Measurements from ENCODE around the gene CLBA1. TPM values are rescaled to one million over a fixed set of nuclear protein-coding genes. Genes with fewer than 3 reads are reported as not detected.

CLBA1 gene
- total and polyA plus RNA-seq, 9 of the 15 experiments (the other 6 are each of a cell fraction or from before 2014, with no cell fraction given): 0.04 to 3.9 (median 2.6) TPM

GRCh38 chr14:104970231-104971068 is 15.1 kb upstream of the CLBA1 start:
- POLR2A ChIA-PET: interaction anchor here (0.6 to 1.8 kb wide), 4 partner anchors 36 to 116 kb away, joined by 3 to 7 read pairs (median 4); no protein-coding TSS in a partner anchor
- Histone ChIP-seq H3K4me2 (ENCODE audit: insufficient read depth, low read length) (no peak overlapping the region; the same call in 1 of the 2 replicates), H3K9me3 (replicated peaks; ENCODE audit: control insufficient read depth, insufficient read depth, low read depth, low read length) (no peaks in the 10 kb centered on the region), H3K79me2 (ENCODE audit: control insufficient read depth, insufficient read depth, low read length) (no peaks in the 10 kb centered on the region), H3K27me3 (ENCODE audit: control insufficient read depth in 2 of 2, insufficient read depth in 2 of 2, low read length in 2 of 2) (peaks cover 0 to 27% of the 10 kb centered on the region in 2 experiments; a peak in 1 of 5 replicates), H3K36me3 (ENCODE audit: control insufficient read depth, insufficient read depth, low read length) (no peaks in the 10 kb centered on the region), H3K9me1 (ENCODE audit: control insufficient read depth, insufficient read depth, low read length) (no peaks in the 10 kb centered on the region), H4K20me1 (replicated peaks; ENCODE audit: control insufficient read depth, insufficient read depth, low read length) (peaks cover 8% of the 10 kb centered on the region; the same call in 1 of the 2 replicates), H3K4me1 (replicated peaks in 1 of 2; ENCODE audit: control insufficient read depth in 2 of 2, insufficient read depth in 2 of 2, low read length in 2 of 2) (peaks cover 0 to 66% of the 10 kb centered on the region in 2 experiments; a peak in 3 of 5 replicates), H3K4me3 (no peak overlapping the region), H3K27ac (ENCODE audit: extremely low read depth, low read depth, low read length) (no peak overlapping the region), H2AFZ (ENCODE audit: low read depth, low read length) (peak overlapping the region; percentile 39; the same call in 1 of the 2 replicates), H3K9ac (ENCODE audit: insufficient read depth in 1 of 2, low read depth in 2 of 2, low read length in 2 of 2) (peak overlapping the region in 1 of 2 experiments; percentile 64; a peak in 2 of 4 replicates)
- intact Hi-C loops (cut with micrococcal nuclease) (no loop called here), in situ Hi-C loops (cut with MboI) (loop anchor here (5.0 kb wide), 1 partner anchor 77 kb away; no protein-coding TSS in a partner anchor)
- no TSS peak for BruUV-seq (replicated peaks)
- WGBS (ENCODE audit: insufficient coverage, low coverage, missing lambda C conversion rate): 11% methylated on average over 14 of the region's 19 CpGs
- ATAC-seq (peak; percentile 71), FAIRE-seq (no peak), DNase-seq (ENCODE audit: extremely low read depth in 1 of 4, low spot score in 3 of 4) (peak in 3 of 4 experiments; percentile 34 to 39 (median 37))
- CTCF ChIA-PET (ENCODE audit: low intra/inter-chr PET ratio): interaction anchor here (1.0 kb wide), 1 partner anchor 75 kb away, joined by 6 read pairs; no protein-coding TSS in a partner anchor
- TF ChIP-seq SAFB (IDR thresholded peaks at IDR 0.05; ENCODE audit: borderline replicate concordance, low read depth, low read length) (no peak), MAZ (CRISPR knock-in tag; conservative IDR thresholded peaks at IDR 0.05 in 1 of 2, IDR thresholded peaks at IDR 0.05 in 1 of 2) (peak; percentile 17 to 65; a peak in 2 of 4 replicates), SRF (CRISPR knock-in tag; IDR thresholded peaks at IDR 0.05) (no peak), CREM (IDR thresholded peaks at IDR 0.05; ENCODE audit: low read depth) (peak; percentile 66), BHLHE40 (IDR thresholded peaks at IDR 0.05; ENCODE audit: low read length) (0 out of 2 replicates have a peak, but pooled peaks have one; percentile 15), BACH1 (tag; IDR thresholded peaks at IDR 0.05) (no peak), CLOCK (CRISPR knock-in tag; IDR thresholded peaks at IDR 0.05; ENCODE audit: borderline replicate concordance) (no peak), PML (IDR thresholded peaks at IDR 0.05; ENCODE audit: low read length) (no peak), PCBP1 (IDR thresholded peaks at IDR 0.05; ENCODE audit: low read depth, low read length, poor library complexity, severe bottlenecking) (no peak), FOXA1 (IDR thresholded peaks at IDR 0.05; ENCODE audit: borderline replicate concordance) (no peak), NCOA2 (IDR thresholded peaks at IDR 0.05; ENCODE audit: partially characterized antibody in 2 of 2) (no peak), MYNN (IDR thresholded peaks at IDR 0.05) (no peak), MYNN (CRISPR knock-in tag; IDR thresholded peaks at IDR 0.05) (no peak), SOX6 (IDR thresholded peaks at IDR 0.05) (peak; percentile 66), FUS (optimal IDR thresholded peaks at IDR 0.05; ENCODE audit: low read depth, low read length) (no peak), CEBPG (CRISPR knock-in tag; IDR thresholded peaks at IDR 0.05) (no peak), CEBPG (tag; conservative IDR thresholded peaks at IDR 0.05 in 1 of 2, IDR thresholded peaks at IDR 0.05 in 1 of 2) (no peak), DACH1 (IDR thresholded peaks at IDR 0.05; ENCODE audit: partially characterized antibody) (peak; percentile 60), FOSL1 (tag; conservative IDR thresholded peaks at IDR 0.05) (peak; percentile 86), CCNT2 (IDR thresholded peaks at IDR 0.05; ENCODE audit: borderline replicate concordance, extremely low read depth, insufficient read length, low read depth, low read length) (no peak)

Measured in K562 (cell line).